ENCODE data around the gene TCEA3.
"Not testable (repeated sequence)": the region's sequence is repeated elsewhere in the genome, so short reads cannot be mapped to it uniquely, and the experiment has no call there.

TCEA3 gene

GRCh38 chr1:23387494-23387893, 37.1 kb downstream of the TCEA3 start:
- no peak for DNase-seq

- no peak for DNase-seq
Observed at GRCh38 chr1:23385119-23385621, 39.4 kb downstream of the TCEA3 start.

- DNase-seq, result no peak
Observed at GRCh38 chr1:23384312-23385058, 40.1 kb downstream of the TCEA3 start.

GRCh38 chr1:23383577-23384311, 40.8 kb downstream of the TCEA3 start:
- DNase-seq, result no peak

- DNase-seq, result no peak
Observed at GRCh38 chr1:23381233-23381885, 43.2 kb downstream of the TCEA3 start.

GRCh38 chr1:23380719-23381118, 43.8 kb downstream of the TCEA3 start:
- DNase-seq, result no peak

GRCh38 chr1:23380236-23380635, 44.3 kb downstream of the TCEA3 start:
- not testable (repeated sequence) for DNase-seq

- no peak for DNase-seq
Observed at GRCh38 chr1:23376890-23377811, 47.4 kb downstream of the TCEA3 start.

GRCh38 chr1:23374079-23374735, 50.3 kb downstream of the TCEA3 start:
- not testable (repeated sequence) for DNase-seq

- DNase-seq, result no peak
Observed at GRCh38 chr1:23371987-23372880, 52.3 kb downstream of the TCEA3 start.

GRCh38 chr1:23370709-23371584, 53.6 kb downstream of the TCEA3 start:
- no peak for DNase-seq

- DNase-seq, result no peak
Observed at GRCh38 chr1:23370330-23370708, 54.2 kb downstream of the TCEA3 start.

- DNase-seq, result peak; percentile 60
Observed at GRCh38 chr1:23369335-23370013, 55.1 kb downstream of the TCEA3 start, which contains the start of gene ZNF436. Gene ZNF436 (minus strand): TSS chr1:23369836. CDS start chr1:23368005, 1,831 bp downstream.

- peak; percentile 60 for DNase-seq
Observed at GRCh38 chr1:23368562-23369334, 55.8 kb downstream of the TCEA3 start.

- peak; percentile 97 for DNase-seq
Observed at GRCh38 chr1:23367791-23368561, 56.6 kb downstream of the TCEA3 start.

GRCh38 chr1:23367451-23367790, 57.1 kb downstream of the TCEA3 start:
- no peak for DNase-seq

GRCh38 chr1:23366598-23366997, 58.0 kb downstream of the TCEA3 start:
- no peak for DNase-seq

- no peak for DNase-seq
Observed at GRCh38 chr1:23366146-23366545, 58.4 kb downstream of the TCEA3 start.
